Lower leg skin (tissue), 4 donors: Measurements from ENCODE around the gene SFI1. TPM values are rescaled to one million over a fixed set of nuclear protein-coding genes. Genes with fewer than 3 reads are reported as not detected.

Experiments
- DNase-seq, 2 donors: peaks; one replicate each; pipeline ENCODE4 v3.0.0-alpha.2; 2019; ENCODE audit warnings: low spot score in 2 of 2
- H3K4me3 ChIP-seq: fragments of 200-600 bp; sonication (generic); 2 replicates; pipeline ENCODE4 v1.5.1; 2017; ENCODE audit warnings: mild to moderate bottlenecking, low read depth; ENCODE audit not compliant: poor library complexity, severe bottlenecking
- POLR2A ChIP-seq, 2 donors: fragments of 450-650 bp; IDR thresholded peaks; one replicate each; pipeline ENCODE4 v1.6.1; 2016 to 2017; ENCODE audit warnings: antibody characterized with exemption in 2 of 2, mild to moderate bottlenecking in 1 of 2, moderate library complexity in 1 of 2
- WGBS, 2 donors: methylation state at CpG; one replicate each; pipeline ENCODE4 v1.1.5; 2018; 5-methylcytosine and 5-hydroxymethylcytosine counted together
- intact Hi-C: fragments of 100-400 bp; cut with DNase I; formaldehyde crosslinking; loops from one replicate; pipeline ENCODE4 v1.15.0; 2023; ENCODE audit warnings: low total_unique reads
- total RNA-seq, 4 donors: library from RNA; depleted of rRNA; stranded (reverse); fragments of >200 nt; gene quantifications; one replicate each; pipeline ENCODE4 v1.1.0, GENCODE V29; 2016
- TF ChIP-seq, protein P1 (sequence below), 3 donors: fragments of 450-650 bp; IDR thresholded peaks; one replicate each; pipeline ENCODE4 v1.5.1; 2016; ENCODE audit warnings: antibody characterized with exemption in 3 of 3, mild to moderate bottlenecking in 3 of 3, moderate library complexity in 2 of 3

Gene SFI1
- total RNA-seq, 4 donors from 2014 or later = 24.2 to 66.4 (median 32.2) TPM

DNA sequence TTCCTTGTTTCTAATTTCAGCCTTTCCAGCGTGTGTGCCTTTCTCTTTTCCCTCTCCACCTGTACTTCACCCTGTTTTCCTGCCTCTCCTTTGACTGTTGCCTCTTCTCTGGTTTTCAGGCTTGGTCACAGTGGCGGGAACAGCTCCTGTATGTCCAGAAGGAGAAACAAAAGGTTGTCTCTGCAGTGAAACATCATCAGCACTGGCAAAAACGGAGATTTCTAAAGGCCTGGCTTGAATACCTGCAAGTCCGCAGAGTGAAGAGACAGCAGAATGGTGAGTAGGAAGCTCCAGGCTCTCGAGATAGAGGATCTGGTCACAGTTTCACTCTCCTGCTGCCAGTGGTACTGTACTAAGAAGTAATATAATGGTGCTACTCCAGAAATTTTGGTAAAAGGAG lies 76.6 kb downstream of the SFI1 start:
- 88 to 91% methylated on average over 5 of the region's 5 CpGs for WGBS, 2 donors
- intact Hi-C loops = no loop called here
- peak in 1 of 2 donors; percentile 34 for DNase-seq
- TF ChIP-seq POLR2A (IDR thresholded peaks at IDR 0.05) = no peak
- TF ChIP-seq, protein P1, sequence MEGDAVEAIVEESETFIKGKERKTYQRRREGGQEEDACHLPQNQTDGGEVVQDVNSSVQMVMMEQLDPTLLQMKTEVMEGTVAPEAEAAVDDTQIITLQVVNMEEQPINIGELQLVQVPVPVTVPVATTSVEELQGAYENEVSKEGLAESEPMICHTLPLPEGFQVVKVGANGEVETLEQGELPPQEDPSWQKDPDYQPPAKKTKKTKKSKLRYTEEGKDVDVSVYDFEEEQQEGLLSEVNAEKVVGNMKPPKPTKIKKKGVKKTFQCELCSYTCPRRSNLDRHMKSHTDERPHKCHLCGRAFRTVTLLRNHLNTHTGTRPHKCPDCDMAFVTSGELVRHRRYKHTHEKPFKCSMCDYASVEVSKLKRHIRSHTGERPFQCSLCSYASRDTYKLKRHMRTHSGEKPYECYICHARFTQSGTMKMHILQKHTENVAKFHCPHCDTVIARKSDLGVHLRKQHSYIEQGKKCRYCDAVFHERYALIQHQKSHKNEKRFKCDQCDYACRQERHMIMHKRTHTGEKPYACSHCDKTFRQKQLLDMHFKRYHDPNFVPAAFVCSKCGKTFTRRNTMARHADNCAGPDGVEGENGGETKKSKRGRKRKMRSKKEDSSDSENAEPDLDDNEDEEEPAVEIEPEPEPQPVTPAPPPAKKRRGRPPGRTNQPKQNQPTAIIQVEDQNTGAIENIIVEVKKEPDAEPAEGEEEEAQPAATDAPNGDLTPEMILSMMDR (IDR thresholded peaks at IDR 0.05) = no peak
- H3K4me3 ChIP-seq = no peak overlapping the region

DNA sequence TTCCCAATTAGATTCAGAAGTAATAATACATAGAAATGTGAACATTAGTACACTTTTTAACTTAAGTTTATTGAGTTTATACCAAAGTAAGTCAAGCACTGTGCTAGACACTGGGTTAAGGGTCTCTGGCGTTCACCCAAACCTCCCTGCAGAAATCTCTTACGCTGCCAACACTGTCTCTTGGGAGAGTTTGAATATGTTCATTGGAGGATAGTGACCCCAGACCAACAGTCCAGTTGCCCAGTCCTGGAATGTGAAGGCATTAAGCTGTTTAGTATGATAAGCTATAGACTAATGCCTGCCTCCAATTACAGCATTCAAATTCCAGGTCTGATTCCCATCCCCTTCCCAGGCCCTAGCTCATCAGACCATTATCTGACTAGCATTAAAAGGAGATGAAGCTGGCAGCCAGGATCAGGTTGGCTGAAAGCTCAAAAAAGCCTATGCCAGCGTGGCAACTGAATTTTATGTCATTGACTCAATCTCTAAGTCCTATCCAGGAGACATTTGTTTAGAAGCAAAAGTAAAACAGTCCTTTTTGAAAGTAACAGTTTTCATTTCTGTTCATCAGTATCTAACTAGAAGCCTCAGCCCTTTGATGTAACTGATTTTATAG lies 77.8 kb downstream of the SFI1 start:
- no peak for TF ChIP-seq POLR2A (IDR thresholded peaks at IDR 0.05)
- TF ChIP-seq, protein P1 (IDR thresholded peaks at IDR 0.05) = no peak

DNA sequence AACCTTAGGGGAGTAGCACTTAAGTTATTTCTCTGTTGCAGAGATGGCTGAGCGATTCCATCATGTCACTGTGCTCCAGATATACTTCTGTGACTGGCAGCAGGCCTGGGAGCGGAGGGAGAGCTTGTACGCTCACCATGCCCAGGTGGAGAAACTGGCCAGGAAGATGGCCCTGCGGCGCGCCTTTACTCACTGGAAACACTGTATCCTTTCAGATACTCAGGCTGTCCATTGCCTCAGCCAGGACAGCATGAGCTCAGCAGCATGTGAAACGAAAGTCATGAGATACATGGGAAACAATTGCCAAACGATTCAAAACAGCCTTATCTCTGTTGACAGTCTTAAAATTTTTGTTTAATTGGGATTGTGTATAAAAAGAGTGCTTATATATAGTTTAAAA lies 78.9 kb downstream of the SFI1 start:
- intact Hi-C loops = no loop called here
- WGBS, 2 donors = 88 to 89% methylated on average over 8 of the region's 8 CpGs
- TF ChIP-seq POLR2A (IDR thresholded peaks at IDR 0.05) = no peak
- TF ChIP-seq, protein P1 (IDR thresholded peaks at IDR 0.05) = no peak
- peak in 1 of 2 donors; percentile 65 for DNase-seq
- no peak overlapping the region for H3K4me3 ChIP-seq

More for the DNA sequence above, 77.8 kb downstream of the SFI1 start:
- H3K4me3 ChIP-seq = no peak overlapping the region
- intact Hi-C loops = no loop called here
- WGBS, 2 donors = 88 to 89% methylated on average over 3 of the region's 3 CpGs
- peak in 1 of 2 donors; percentile 9 for DNase-seq

DNA sequence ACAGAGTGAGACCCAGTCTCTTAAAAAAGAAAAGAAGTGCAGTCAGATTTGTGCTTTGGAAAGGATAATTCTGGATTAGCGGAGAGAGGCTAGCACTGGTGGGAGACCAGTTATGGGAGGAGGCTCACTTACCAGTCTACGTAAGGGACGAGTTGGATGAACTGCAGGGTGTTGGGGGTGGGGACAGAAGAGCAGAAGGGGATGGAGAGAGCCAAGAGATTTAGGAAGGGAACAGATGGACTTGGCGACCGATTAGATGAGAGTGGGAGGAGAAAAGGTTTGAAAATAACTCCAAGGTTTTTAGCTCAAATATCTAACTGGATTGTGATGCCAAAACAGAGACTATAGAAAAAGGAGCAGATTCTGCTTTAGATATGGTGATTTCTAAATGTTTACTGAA lies 81.4 kb downstream of the SFI1 start:
- intact Hi-C loops = no loop called here
- TF ChIP-seq, protein P1 (IDR thresholded peaks at IDR 0.05) = no peak
- no peak for TF ChIP-seq POLR2A (IDR thresholded peaks at IDR 0.05)
- DNase-seq = peak in 1 of 2 donors; percentile 7
- H3K4me3 ChIP-seq = no peak overlapping the region
- WGBS, 2 donors = 89 to 90% methylated on average over 5 of the region's 5 CpGs

DNA sequence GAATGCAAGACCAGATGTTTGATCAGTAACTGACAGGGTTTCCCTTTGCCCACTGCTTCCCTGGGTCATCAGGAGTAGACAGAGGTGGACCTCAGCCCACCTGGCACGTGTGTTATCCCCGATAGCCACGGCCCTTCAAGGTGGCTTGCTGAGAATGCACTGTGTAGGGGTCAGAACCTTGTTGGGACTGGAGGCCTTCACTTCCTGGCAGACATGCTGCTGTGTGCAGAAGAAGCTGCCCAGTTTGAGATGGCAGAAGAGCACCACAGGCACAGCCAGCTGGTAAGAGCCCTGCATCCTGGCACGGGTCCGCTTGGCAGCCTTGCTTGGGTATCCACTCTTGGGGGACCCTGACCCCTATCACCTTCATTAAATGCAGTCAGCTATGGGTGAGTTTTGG lies 81.8 kb downstream of the SFI1 start:
- intact Hi-C loops = no loop called here
- 88 to 94% methylated on average over 5 of the region's 5 CpGs for WGBS, 2 donors

More for the DNA sequence above, 81.8 kb downstream of the SFI1 start:
- peak in 1 of 2 donors; percentile 48 for DNase-seq
- TF ChIP-seq POLR2A (IDR thresholded peaks at IDR 0.05) = no peak
- TF ChIP-seq, protein P1 (IDR thresholded peaks at IDR 0.05) = no peak
- no peak overlapping the region for H3K4me3 ChIP-seq
